Measurements from ENCODE around the gene LTBP3.

- TF ChIP-seq CTCF (conservative IDR thresholded peaks at IDR 0.05; ENCODE audit: low read depth, low read length) (no peak), EZH2 (IDR thresholded peaks at IDR 0.05; ENCODE audit: borderline replicate concordance, low read depth, low read length, poor library complexity, severe bottlenecking) (no peak)
Measured at GRCh38 chr11:65595543-65596281, 37.6 kb upstream of the LTBP3 start, which contains the start of gene KCNK7.
